Common myeloid progenitor, CD34-positive (primary cell): ENCODE results near the gene HCN4.

Experiments used
- CTCF ChIA-PET: fragments of 350-600 bp; sonication (Branson Sonifier 250); formaldehyde crosslinking; loops from one replicate; lab custom pipeline; 2021; ENCODE audit warnings: antibody characterized with exemption; lab: Charles Lee
- POLR2A ChIA-PET: fragments of 350-600 bp; sonication (Branson Sonifier 250); formaldehyde crosslinking; loops from one replicate; lab custom pipeline; 2021; ENCODE audit warnings: antibody characterized with exemption; lab: Charles Lee
- DNase-seq, 3 donors: peaks; one replicate each; pipeline versions ENCODE4 v3.0.0 to v3.0.0-alpha.2; 2013
- H3K27ac ChIP-seq, 2 experiments: 1 replicate in 1 of 2; 2 replicates in 1 of 2; pipeline ENCODE4 v1.7.0; 2013; ENCODE audit warnings: inconsistent platforms in 2 of 2, low read length in 2 of 2, mild to moderate bottlenecking in 2 of 2, low read depth in 1 of 2, moderate library complexity in 1 of 2; ENCODE audit not compliant: severe bottlenecking in 2 of 2, insufficient read depth in 1 of 2, poor library complexity in 1 of 2
- H3K27me3 ChIP-seq, 5 experiments: replicated peaks in 2 of 5; 1 replicate in 3 of 5; 2 replicates in 2 of 5; pipeline versions ENCODE4 v1.6.1 to v1.7.0; 2013; ENCODE audit warnings: low read length in 4 of 5, mild to moderate bottlenecking in 2 of 5, moderate library complexity in 2 of 5, inconsistent platforms in 1 of 5; ENCODE audit not compliant: insufficient read depth in 5 of 5, control insufficient read depth in 4 of 5
- H3K36me3 ChIP-seq, 4 experiments: 1 replicate in 2 of 4; 2 replicates in 2 of 4; pipeline versions ENCODE4 v1.6.1 to v1.7.0; 2013; ENCODE audit warnings: low read length in 3 of 4, control low read depth in 1 of 4, mild to moderate bottlenecking in 1 of 4; ENCODE audit not compliant: control insufficient read depth in 4 of 4, insufficient read depth in 4 of 4
- H3K4me1 ChIP-seq, 4 experiments: 1 replicate in 3 of 4; 2 replicates in 1 of 4; pipeline versions ENCODE4 v1.6.1 to v1.7.1; 2013; ENCODE audit warnings: low read length in 3 of 4, mild to moderate bottlenecking in 3 of 4, control low read depth in 1 of 4, inconsistent platforms in 1 of 4, moderate library complexity in 1 of 4; ENCODE audit not compliant: control insufficient read depth in 4 of 4, insufficient read depth in 4 of 4; ENCODE audit errors: control extremely low read depth in 1 of 4
- H3K4me3 ChIP-seq, 7 experiments: 1 replicate in 4 of 7; 2 replicates in 3 of 7; pipeline versions ENCODE4 v1.5.1 to v1.7.0; 2013; ENCODE audit warnings: mild to moderate bottlenecking in 7 of 7, low read length in 6 of 7, moderate library complexity in 6 of 7, inconsistent platforms in 2 of 7, low read depth in 2 of 7, control low read depth in 1 of 7; ENCODE audit not compliant: insufficient read depth in 4 of 7, control insufficient read depth in 1 of 7; ENCODE audit errors: extremely low read depth in 1 of 7
- H3K9me3 ChIP-seq, 5 experiments: 1 replicate in 4 of 5; 2 replicates in 1 of 5; pipeline versions ENCODE4 v1.6.1 to v1.7.1; 2013; ENCODE audit warnings: low read length in 4 of 5, mild to moderate bottlenecking in 2 of 5, inconsistent platforms in 1 of 5, low read depth in 1 of 5, moderate library complexity in 1 of 5; ENCODE audit not compliant: control insufficient read depth in 4 of 5, insufficient read depth in 2 of 5; ENCODE audit errors: control extremely low read depth in 1 of 5
- WGBS: methylation state at CpG from one replicate; pipeline ENCODE4 v1.1.5; 2013; ENCODE audit not compliant: insufficient coverage; 5-methylcytosine and 5-hydroxymethylcytosine counted together

The HCN4 gene

GRCh38 chr15:73333001-73333400 is 35.8 kb downstream of the HCN4 start:
- no peaks in the 10 kb centered on the region for H3K4me1 ChIP-seq
- DNase-seq = no peak
- POLR2A ChIA-PET = no interaction called here
- peaks cover 0 to 10% (median 1%) of the 10 kb centered on the region in 5 experiments for H3K27me3 ChIP-seq
- H3K9me3 ChIP-seq = no peaks in the 10 kb centered on the region
- 80% methylated on average over 1 of the region's 2 CpGs for WGBS
- H3K36me3 ChIP-seq = no peaks in the 10 kb centered on the region
- no peak overlapping the region for H3K4me3 ChIP-seq
- CTCF ChIA-PET = no interaction called here
- no peak overlapping the region for H3K27ac ChIP-seq

GRCh38 chr15:73331991-73332925 is 36.5 kb downstream of the HCN4 start:
- DNase-seq = no peak
- Histone ChIP-seq H3K4me3 (no peak overlapping the region), H3K27ac (no peak overlapping the region), H3K4me1 (no peaks in the 10 kb centered on the region), H3K36me3 (no peaks in the 10 kb centered on the region), H3K27me3 (peaks cover 0 to 11% (median 1%) of the 10 kb centered on the region in 5 experiments), H3K9me3 (no peaks in the 10 kb centered on the region)
- CTCF ChIA-PET = no interaction called here
- WGBS = 95% methylated on average over 19 of the region's 19 CpGs
- POLR2A ChIA-PET = no interaction called here

GRCh38 chr15:73331501-73331900 is 37.3 kb downstream of the HCN4 start:
- Histone ChIP-seq H3K27ac (no peak overlapping the region), H3K27me3 (peaks cover 0 to 11% (median 1%) of the 10 kb centered on the region in 5 experiments), H3K9me3 (no peaks in the 10 kb centered on the region), H3K4me1 (no peaks in the 10 kb centered on the region), H3K36me3 (no peaks in the 10 kb centered on the region), H3K4me3 (no peak overlapping the region)
- no peak for DNase-seq
- WGBS = 94% methylated on average over 3 of the region's 5 CpGs
- POLR2A ChIA-PET = no interaction called here
- CTCF ChIA-PET = no interaction called here

GRCh38 chr15:73330206-73331051 is 38.3 kb downstream of the HCN4 start:
- H3K4me3 ChIP-seq = no peak overlapping the region
- DNase-seq = no peak
- H3K4me1 ChIP-seq = no peaks in the 10 kb centered on the region
- H3K27ac ChIP-seq = no peak overlapping the region
- peaks cover 0 to 21% (median 1%) of the 10 kb centered on the region in 5 experiments for H3K27me3 ChIP-seq
- no peaks in the 10 kb centered on the region for H3K9me3 ChIP-seq
- POLR2A ChIA-PET = no interaction called here
- CTCF ChIA-PET = interaction anchor here (0.8 kb wide), 1 partner anchor 65 kb away, joined by 3 read pairs; no protein-coding TSS in a partner anchor
- H3K36me3 ChIP-seq = no peaks in the 10 kb centered on the region
- 99% methylated on average over 14 of the region's 15 CpGs for WGBS

GRCh38 chr15:73329501-73330200 is 39.1 kb downstream of the HCN4 start:
- Histone ChIP-seq H3K36me3 (no peaks in the 10 kb centered on the region), H3K27me3 (peaks cover 0 to 28% (median 1%) of the 10 kb centered on the region in 5 experiments), H3K9me3 (no peaks in the 10 kb centered on the region), H3K4me1 (no peaks in the 10 kb centered on the region), H3K27ac (no peak overlapping the region), H3K4me3 (no peak overlapping the region)
- CTCF ChIA-PET = interaction anchor here (0.8 kb wide), 1 partner anchor 64 kb away, joined by 3 read pairs; no protein-coding TSS in a partner anchor
- 97% methylated on average over 13 of the region's 21 CpGs for WGBS
- DNase-seq = no peak
- POLR2A ChIA-PET = no interaction called here

GRCh38 chr15:73328981-73329380 is 39.8 kb downstream of the HCN4 start:
- POLR2A ChIA-PET = no interaction called here
- CTCF ChIA-PET = no interaction called here
- no peak for DNase-seq
- Histone ChIP-seq H3K27me3 (peaks cover 0 to 24% (median 1%) of the 10 kb centered on the region in 5 experiments), H3K4me1 (no peaks in the 10 kb centered on the region), H3K36me3 (no peaks in the 10 kb centered on the region), H3K4me3 (no peak overlapping the region), H3K9me3 (no peaks in the 10 kb centered on the region), H3K27ac (no peak overlapping the region)
- 92% methylated on average over 10 of the region's 10 CpGs for WGBS
